ENCODE results near the gene TOR3A. TPM values are rescaled to one million over a fixed set of nuclear protein-coding genes. Genes with fewer than 3 reads are reported as not detected.

Gene TOR3A
- total RNA-seq, 1 donor from 2014 or later, result 25.1 TPM

- Mint-ChIP-seq H3K4me3 (no peak overlapping the region), H3K4me1 (no peaks in the 10 kb centered on the region), H3K27me3 (ENCODE audit: low read depth) (no peaks in the 10 kb centered on the region), H3K27ac (ENCODE audit: unreplicated experiment) (no peak overlapping the region), H3K9me3 (no peaks in the 10 kb centered on the region), H3K36me3 (ENCODE audit: low read depth) (peaks cover 16% of the 10 kb centered on the region)
- no peak for DNase-seq (ENCODE audit: low read depth, low spot score)
- TF ChIP-seq, protein P1, sequence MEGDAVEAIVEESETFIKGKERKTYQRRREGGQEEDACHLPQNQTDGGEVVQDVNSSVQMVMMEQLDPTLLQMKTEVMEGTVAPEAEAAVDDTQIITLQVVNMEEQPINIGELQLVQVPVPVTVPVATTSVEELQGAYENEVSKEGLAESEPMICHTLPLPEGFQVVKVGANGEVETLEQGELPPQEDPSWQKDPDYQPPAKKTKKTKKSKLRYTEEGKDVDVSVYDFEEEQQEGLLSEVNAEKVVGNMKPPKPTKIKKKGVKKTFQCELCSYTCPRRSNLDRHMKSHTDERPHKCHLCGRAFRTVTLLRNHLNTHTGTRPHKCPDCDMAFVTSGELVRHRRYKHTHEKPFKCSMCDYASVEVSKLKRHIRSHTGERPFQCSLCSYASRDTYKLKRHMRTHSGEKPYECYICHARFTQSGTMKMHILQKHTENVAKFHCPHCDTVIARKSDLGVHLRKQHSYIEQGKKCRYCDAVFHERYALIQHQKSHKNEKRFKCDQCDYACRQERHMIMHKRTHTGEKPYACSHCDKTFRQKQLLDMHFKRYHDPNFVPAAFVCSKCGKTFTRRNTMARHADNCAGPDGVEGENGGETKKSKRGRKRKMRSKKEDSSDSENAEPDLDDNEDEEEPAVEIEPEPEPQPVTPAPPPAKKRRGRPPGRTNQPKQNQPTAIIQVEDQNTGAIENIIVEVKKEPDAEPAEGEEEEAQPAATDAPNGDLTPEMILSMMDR (conservative IDR thresholded peaks at IDR 0.05), result no peak
Measured at GRCh38 chr1:179119513-179119912, 37.6 kb downstream of the TOR3A start.

GRCh38 chr1:179120736-179121135, 38.9 kb downstream of the TOR3A start:
- Mint-ChIP-seq H3K4me3 (no peak overlapping the region), H3K27ac (ENCODE audit: unreplicated experiment) (no peak overlapping the region), H3K36me3 (ENCODE audit: low read depth) (peaks cover 16% of the 10 kb centered on the region), H3K27me3 (ENCODE audit: low read depth) (no peaks in the 10 kb centered on the region), H3K9me3 (no peaks in the 10 kb centered on the region), H3K4me1 (no peaks in the 10 kb centered on the region)
- TF ChIP-seq, protein P1 (conservative IDR thresholded peaks at IDR 0.05), result no peak
- DNase-seq (ENCODE audit: low read depth, low spot score), result no peak

DNA sequence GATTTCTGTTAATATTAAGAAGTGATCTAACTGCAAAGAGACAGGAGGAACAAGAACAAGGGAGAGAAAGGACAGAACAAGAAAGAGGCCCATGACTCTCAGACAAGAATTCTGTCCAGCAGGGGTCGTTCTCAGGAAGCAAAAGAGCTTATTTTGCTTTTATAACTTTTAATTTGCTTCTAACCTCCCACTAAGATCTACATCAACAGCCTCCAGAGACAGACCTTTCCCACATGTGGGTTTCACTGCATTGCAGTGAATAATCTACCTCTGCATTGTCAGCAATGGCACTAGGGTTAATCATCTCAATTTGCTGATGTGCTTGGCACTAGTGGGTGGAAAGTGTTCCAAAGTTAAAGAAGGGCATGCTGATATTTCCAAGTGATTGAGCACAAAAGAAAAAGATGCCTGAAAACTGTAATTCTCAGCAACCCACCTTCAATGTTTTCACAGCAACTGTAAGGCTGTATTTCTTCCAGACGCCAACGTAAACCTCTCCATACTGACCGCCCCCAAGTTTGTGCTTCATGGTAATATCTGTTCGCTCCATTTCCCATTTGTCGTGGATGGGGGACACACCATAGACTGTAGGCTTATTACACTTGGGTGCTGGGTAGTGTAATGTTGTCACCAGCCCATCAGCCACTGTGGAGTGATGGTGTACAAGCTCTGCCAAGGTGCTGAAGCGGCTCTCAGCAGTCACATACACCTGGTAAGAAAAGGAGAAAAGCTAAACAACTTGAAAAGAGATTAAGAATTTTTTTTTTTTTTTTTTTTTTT, 39.5 kb downstream of the TOR3A start:
- no peaks in the 10 kb centered on the region for H3K9me3 Mint-ChIP-seq
- no peak overlapping the region for H3K4me3 Mint-ChIP-seq
- TF ChIP-seq, protein P1 (conservative IDR thresholded peaks at IDR 0.05), result peak; percentile 69
- H3K4me1 Mint-ChIP-seq, result no peaks in the 10 kb centered on the region
- H3K27me3 Mint-ChIP-seq (ENCODE audit: low read depth), result no peaks in the 10 kb centered on the region
- no peak overlapping the region for H3K27ac Mint-ChIP-seq (ENCODE audit: unreplicated experiment)
- H3K36me3 Mint-ChIP-seq (ENCODE audit: low read depth), result peaks cover 13% of the 10 kb centered on the region
- peak; percentile 15 for DNase-seq (ENCODE audit: low read depth, low spot score)

DNA sequence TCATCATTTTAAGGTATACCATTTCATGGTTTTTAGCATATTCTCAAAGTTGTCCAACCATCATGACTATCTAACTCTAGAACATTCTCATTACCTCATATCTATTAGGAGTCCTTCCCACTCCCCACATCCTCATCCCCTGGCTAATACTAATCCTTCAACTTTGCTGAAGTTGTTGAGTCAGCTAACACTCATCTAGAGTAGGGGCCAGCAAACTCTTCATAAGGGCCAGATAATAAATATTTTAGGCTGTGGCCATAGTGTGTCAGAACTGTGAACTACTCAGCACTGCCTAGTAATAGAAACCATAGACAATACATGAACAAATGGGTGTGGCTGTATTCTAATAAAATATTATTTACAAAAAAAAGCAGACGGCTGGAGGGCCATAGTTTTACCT, 43.0 kb downstream of the TOR3A start:
- Mint-ChIP-seq H3K36me3 (ENCODE audit: low read depth) (peaks cover 4% of the 10 kb centered on the region), H3K4me1 (no peaks in the 10 kb centered on the region), H3K9me3 (no peaks in the 10 kb centered on the region), H3K4me3 (no peak overlapping the region), H3K27ac (ENCODE audit: unreplicated experiment) (no peak overlapping the region), H3K27me3 (ENCODE audit: low read depth) (no peaks in the 10 kb centered on the region)
- DNase-seq (ENCODE audit: low read depth, low spot score), result no peak
- TF ChIP-seq, protein P1 (conservative IDR thresholded peaks at IDR 0.05), result no peak

GRCh38 chr1:179126338-179127060, 44.6 kb downstream of the TOR3A start:
- Mint-ChIP-seq H3K4me3 (no peak overlapping the region), H3K9me3 (no peaks in the 10 kb centered on the region), H3K36me3 (ENCODE audit: low read depth) (peaks cover 2% of the 10 kb centered on the region), H3K27me3 (ENCODE audit: low read depth) (no peaks in the 10 kb centered on the region), H3K4me1 (no peaks in the 10 kb centered on the region), H3K27ac (ENCODE audit: unreplicated experiment) (no peak overlapping the region)
- no peak for DNase-seq (ENCODE audit: low read depth, low spot score)
- TF ChIP-seq, protein P1 (conservative IDR thresholded peaks at IDR 0.05), result no peak

Measured in neural crest cell (in vitro differentiated cells).